AG10803 (cell line): ENCODE data around the gene SLC26A8.

Experiments
- DNase-seq: peaks from one replicate; pipeline ENCODE4 v3.0.0; 2010; ENCODE audit warnings: low read depth
- H3K4me3 ChIP-seq: 2 replicates; pipeline ENCODE4 v1.5.1; 2011; ENCODE audit warnings: mild to moderate bottlenecking, low read length, control low read depth
- CTCF ChIP-seq: conservative IDR thresholded peaks from 2 replicates; pipeline ENCODE4 v1.5.1; 2011; ENCODE audit warnings: mild to moderate bottlenecking, low read length, control low read depth, inconsistent platforms

Gene SLC26A8

GRCh38 chr6:36028877-36029324, 4.5 kb upstream of the SLC26A8 start:
- TF ChIP-seq CTCF = no peak
- H3K4me3 ChIP-seq = peak overlapping the region; percentile 100
- DNase-seq = peak; percentile 82

- DNase-seq = no peak
- H3K4me3 ChIP-seq = peak overlapping the region; percentile 100
- no peak for TF ChIP-seq CTCF
These were observed 3.8 kb upstream of the SLC26A8 start for GRCh38 chr6:36028088-36028876.

- TF ChIP-seq CTCF = peak; percentile 83
- DNase-seq = peak; percentile 99
These were observed 3.2 kb upstream of the SLC26A8 start, which contains the start of gene MAPK14 for GRCh38 chr6:36027501-36028087. MAPK14 (plus strand) TSS chr6:36027808; CDS start chr6:36028158, 350 bp downstream.

GRCh38 chr6:36025932-36026327, 1.5 kb upstream of the SLC26A8 start:
- DNase-seq = peak; percentile 31
- TF ChIP-seq CTCF = no peak
- no peak overlapping the region for H3K4me3 ChIP-seq

More at GRCh38 chr6:36027501-36028087, 3.2 kb upstream of the SLC26A8 start, which contains the start of gene MAPK14:
- peak within 1 kb of the TSS; percentile 100 for H3K4me3 ChIP-seq

- TF ChIP-seq CTCF = no peak
- DNase-seq = peak; percentile 24
- no peak overlapping the region for H3K4me3 ChIP-seq
These were observed 955 bp upstream of the SLC26A8 start for GRCh38 chr6:36025260-36025931.

- no peak for DNase-seq
- no peak overlapping the region for H3K4me3 ChIP-seq
- TF ChIP-seq CTCF = no peak
These were observed 4.3 kb downstream of the SLC26A8 start for GRCh38 chr6:36020154-36020553.
